Activated T-cell treated with anti-CD3 and anti-CD28 coated beads, Interleukin-2, amount 50 U/mL, for 4 hours (primary cell): ENCODE data around the gene CACNB3. TPM values are rescaled to one million over a fixed set of nuclear protein-coding genes. Genes with fewer than 3 reads are reported as not detected.
"Not testable (repeated sequence)": the region's sequence is repeated elsewhere in the genome, so short reads cannot be mapped to it uniquely, and the experiment has no call there.

Experiments
- ATAC-seq, 2 donors: fragments of 200-7000 bp; cut with Tn5 transposase; one replicate each; pipeline ENCODE4 v1.10.0; 2021
- DNase-seq: peaks from one replicate; pipeline ENCODE4 v3.0.0-alpha.2; 2020
- H3K27me3 Mint-ChIP-seq: one replicate; pipeline ENCODE4 v1.8.0; 2021; ENCODE audit warnings: low read depth, mixed read lengths
- H3K36me3 Mint-ChIP-seq: one replicate; pipeline ENCODE4 v1.8.0; 2022; ENCODE audit warnings: mixed read lengths; ENCODE audit not compliant: insufficient read depth
- H3K4me1 Mint-ChIP-seq: one replicate; pipeline ENCODE4 v1.8.0; 2021; ENCODE audit warnings: low read depth, mixed read lengths
- H3K4me3 Mint-ChIP-seq: one replicate; pipeline ENCODE4 v1.8.0; 2021; ENCODE audit warnings: mild to moderate bottlenecking, moderate library complexity, mixed read lengths
- H3K9me3 Mint-ChIP-seq: one replicate; pipeline ENCODE4 v1.8.0; 2021; ENCODE audit warnings: mixed read lengths
- total RNA-seq, 3 donors: library from RNA; stranded (reverse); gene quantifications; one replicate each; pipeline ENCODE4 v1.2.1, GENCODE V29; 2021

CACNB3 gene
- total RNA-seq, 3 donors from 2014 or later = 1.7 to 3.5 (median 2.3) TPM

GRCh38 chr12:48851883-48852733, 33.8 kb downstream of the CACNB3 start, which contains the start of gene DDX23:
Gene DDX23, minus strand, starts transcription at chr12:48852163. Its CDS starts 6,381 bp downstream, at chr12:48845782.
- Mint-ChIP-seq H3K4me1 (peaks cover 34% of the 10 kb centered on the region), H3K4me3 (peak within 1 kb of the TSS; percentile 96), H3K36me3 (peaks cover 15% of the 10 kb centered on the region), H3K27me3 (no peaks in the 10 kb centered on the region), H3K9me3 (no peaks in the 10 kb centered on the region)
- DNase-seq (peak; percentile 89), ATAC-seq (peak; percentile 97)

- Mint-ChIP-seq H3K9me3 (no peaks in the 10 kb centered on the region), H3K4me3 (peak overlapping the region; percentile 96), H3K36me3 (peaks cover 15% of the 10 kb centered on the region), H3K27me3 (no peaks in the 10 kb centered on the region), H3K4me1 (peaks cover 31% of the 10 kb centered on the region)
- ATAC-seq (peak; percentile 32 to 38), DNase-seq (peak; percentile 88)
Measured at GRCh38 chr12:48852734-48853688, 34.7 kb downstream of the CACNB3 start.

DNA sequence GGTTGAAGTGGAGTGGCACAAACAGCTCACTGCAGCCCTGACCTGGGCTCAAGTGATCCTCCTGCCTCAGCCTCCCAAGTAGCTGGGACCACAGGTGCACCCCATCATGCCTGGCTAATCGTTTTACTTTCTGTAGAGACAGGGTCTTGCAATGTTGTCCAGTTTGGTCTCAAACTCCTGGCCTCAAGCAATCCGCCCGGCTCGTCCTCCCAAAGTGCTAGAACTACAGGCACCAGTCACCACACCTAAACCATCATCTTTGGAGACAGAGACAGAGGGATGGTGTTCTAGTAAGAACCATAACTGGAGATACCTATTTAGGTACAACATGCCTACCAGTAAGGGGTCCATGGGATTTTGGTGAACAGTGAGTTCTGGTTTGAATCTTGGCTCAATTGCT, 36.2 kb downstream of the CACNB3 start:
- peaks cover 28% of the 10 kb centered on the region for H3K4me1 Mint-ChIP-seq
- peaks cover 15% of the 10 kb centered on the region for H3K36me3 Mint-ChIP-seq
- no peak for ATAC-seq
- H3K27me3 Mint-ChIP-seq = no peaks in the 10 kb centered on the region
- no peak for DNase-seq
- H3K9me3 Mint-ChIP-seq = no peaks in the 10 kb centered on the region
- H3K4me3 Mint-ChIP-seq = no peak overlapping the region

GRCh38 chr12:48854932-48855331, 36.6 kb downstream of the CACNB3 start:
- peaks cover 11% of the 10 kb centered on the region for H3K36me3 Mint-ChIP-seq
- peaks cover 24% of the 10 kb centered on the region for H3K4me1 Mint-ChIP-seq
- not testable (repeated sequence) for H3K4me3 Mint-ChIP-seq, ATAC-seq, DNase-seq, H3K27me3 Mint-ChIP-seq, H3K9me3 Mint-ChIP-seq

DNA sequence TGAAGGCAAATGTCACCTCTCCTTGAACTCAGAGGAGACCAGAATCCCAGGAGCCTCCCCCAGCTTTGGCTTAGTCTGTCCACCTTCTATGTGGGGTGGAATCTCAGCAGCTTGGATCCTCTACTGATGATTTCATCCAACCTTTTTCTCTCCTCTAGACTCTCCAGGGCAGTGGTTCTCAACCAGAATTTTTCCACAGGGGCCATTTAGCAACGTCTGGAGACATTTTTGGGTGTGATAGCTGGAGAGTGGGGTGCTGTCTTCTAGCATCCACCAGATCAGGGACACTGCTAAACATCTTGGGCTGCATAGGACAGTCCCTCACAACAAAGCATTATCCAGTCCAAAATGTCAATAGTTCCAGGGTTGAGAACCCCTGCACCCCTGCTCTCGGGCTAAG, 38.1 kb downstream of the CACNB3 start:
- H3K4me3 Mint-ChIP-seq = no peak overlapping the region
- H3K36me3 Mint-ChIP-seq = peaks cover under 1% of the 10 kb centered on the region
- no peak for DNase-seq
- H3K27me3 Mint-ChIP-seq = no peaks in the 10 kb centered on the region
- H3K9me3 Mint-ChIP-seq = no peaks in the 10 kb centered on the region
- no peak for ATAC-seq
- peaks cover 10% of the 10 kb centered on the region for H3K4me1 Mint-ChIP-seq

- Mint-ChIP-seq H3K4me1 (peaks cover 10% of the 10 kb centered on the region), H3K27me3 (peaks cover 5% of the 10 kb centered on the region), H3K36me3 (no peaks in the 10 kb centered on the region), H3K4me3 (no peak overlapping the region), H3K9me3 (no peaks in the 10 kb centered on the region)
- ATAC-seq = no peak
- DNase-seq = no peak
Measured at GRCh38 chr12:48857278-48857994, 39.1 kb downstream of the CACNB3 start.

DNA sequence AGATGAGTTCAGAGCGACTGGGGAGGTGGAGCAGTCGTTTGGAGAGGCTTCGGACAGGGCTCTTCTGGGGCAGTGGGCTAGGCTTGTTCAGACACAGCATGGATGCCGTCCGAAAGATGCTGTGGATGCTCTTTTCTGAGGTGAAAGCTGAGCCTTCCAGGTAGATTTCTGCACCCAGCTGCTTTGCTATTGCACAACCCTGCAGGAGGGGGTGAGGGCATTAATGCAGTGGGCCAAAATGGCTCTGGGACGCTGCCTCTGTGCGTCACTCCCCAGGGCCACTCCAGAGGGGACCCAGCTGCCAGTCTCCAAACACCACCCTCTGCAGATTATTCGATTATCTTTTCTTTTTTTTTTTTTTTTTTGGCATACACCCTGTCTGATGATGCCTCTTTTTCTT, 39.7 kb downstream of the CACNB3 start:
- H3K36me3 Mint-ChIP-seq = no peaks in the 10 kb centered on the region
- peaks cover 4% of the 10 kb centered on the region for H3K4me1 Mint-ChIP-seq
- no peaks in the 10 kb centered on the region for H3K9me3 Mint-ChIP-seq
- no peak for ATAC-seq
- peaks cover 10% of the 10 kb centered on the region for H3K27me3 Mint-ChIP-seq
- no peak for DNase-seq
- no peak overlapping the region for H3K4me3 Mint-ChIP-seq

DNA sequence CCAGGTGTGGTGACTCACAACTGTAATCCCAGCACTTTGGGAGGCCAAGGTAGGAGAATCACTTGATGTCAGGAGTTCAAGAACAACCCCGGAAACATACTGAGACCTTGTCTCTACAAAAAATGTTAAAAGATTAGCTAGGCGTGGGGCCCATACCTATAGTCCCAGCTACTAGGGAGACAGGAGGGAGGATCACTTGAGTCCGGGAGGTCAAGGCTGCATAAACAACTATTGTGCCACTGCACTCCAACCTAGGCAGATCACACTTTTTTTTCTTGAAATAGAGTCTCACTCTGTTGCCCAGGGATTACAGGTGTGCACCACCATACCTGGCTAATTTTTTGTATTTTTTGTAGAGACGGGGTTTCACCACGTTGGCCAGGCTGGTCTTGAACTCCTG, 41.3 kb downstream of the CACNB3 start:
- Mint-ChIP-seq H3K9me3 (no peaks in the 10 kb centered on the region), H3K4me3 (no peak overlapping the region), H3K27me3 (peaks cover 23% of the 10 kb centered on the region), H3K36me3 (no peaks in the 10 kb centered on the region), H3K4me1 (peaks cover 10% of the 10 kb centered on the region)
- DNase-seq (no peak), ATAC-seq (no peak)

DNA sequence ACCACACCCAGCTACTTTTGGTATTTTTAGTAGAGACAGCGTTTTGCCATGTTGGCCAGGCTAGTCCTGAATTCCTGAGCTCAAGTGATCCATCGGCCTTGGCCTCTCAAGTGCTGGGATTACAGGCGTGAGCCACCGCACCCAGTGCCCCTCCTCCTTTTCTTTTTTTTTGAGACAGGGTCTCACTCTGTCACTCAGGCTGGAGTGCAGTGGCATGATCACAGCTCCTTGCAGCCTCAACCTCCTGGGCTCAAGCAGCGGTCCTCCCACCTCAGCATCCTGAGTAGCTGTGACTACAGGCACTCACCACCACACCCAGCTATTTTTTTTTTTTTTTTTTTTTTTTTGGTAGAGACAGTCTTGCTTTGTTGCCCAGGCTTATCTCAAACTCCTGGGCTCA, 41.9 kb downstream of the CACNB3 start:
- not testable (repeated sequence) for H3K9me3 Mint-ChIP-seq, DNase-seq, ATAC-seq, H3K4me3 Mint-ChIP-seq, H3K36me3 Mint-ChIP-seq
- peaks cover 16% of the 10 kb centered on the region for H3K4me1 Mint-ChIP-seq
- H3K27me3 Mint-ChIP-seq = peaks cover 23% of the 10 kb centered on the region

- peaks cover 23% of the 10 kb centered on the region for H3K27me3 Mint-ChIP-seq
- peaks cover 24% of the 10 kb centered on the region for H3K4me1 Mint-ChIP-seq
- no peaks in the 10 kb centered on the region for H3K9me3 Mint-ChIP-seq
- ATAC-seq (no peak), DNase-seq (no peak)
- no peak overlapping the region for H3K4me3 Mint-ChIP-seq
- H3K36me3 Mint-ChIP-seq = no peaks in the 10 kb centered on the region
Measured at GRCh38 chr12:48861111-48861510, 42.8 kb downstream of the CACNB3 start.

DNA sequence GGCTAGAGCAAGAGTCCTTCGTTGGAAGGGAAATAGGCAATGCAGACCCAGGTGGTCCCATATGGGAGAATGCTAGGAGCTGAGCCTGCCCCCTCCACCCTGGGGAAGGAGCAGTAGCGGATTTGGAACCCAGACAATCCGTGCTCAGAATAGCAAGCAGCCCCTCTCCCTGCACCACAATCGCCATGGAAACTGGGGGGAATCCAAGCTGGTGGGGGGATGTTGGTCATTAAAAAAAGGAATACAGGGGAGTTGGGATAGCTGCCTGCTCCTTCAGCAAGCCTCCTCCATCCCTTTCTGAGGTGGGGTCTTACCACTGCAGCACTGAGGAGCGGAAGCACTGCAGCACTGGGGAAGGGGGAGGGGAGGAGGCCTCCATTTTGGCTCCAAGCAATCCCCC, 44.5 kb downstream of the CACNB3 start:
- Mint-ChIP-seq H3K4me1 (peaks cover 26% of the 10 kb centered on the region), H3K9me3 (no peaks in the 10 kb centered on the region), H3K27me3 (peaks cover 23% of the 10 kb centered on the region)

GRCh38 chr12:48863291-48863690, 45.0 kb downstream of the CACNB3 start:
- Mint-ChIP-seq H3K27me3 (peaks cover 23% of the 10 kb centered on the region), H3K4me3 (no peak overlapping the region)
- no peak for DNase-seq

More for the DNA sequence above, 44.5 kb downstream of the CACNB3 start:
- ATAC-seq = no peak
- DNase-seq = no peak
- Mint-ChIP-seq H3K4me3 (no peak overlapping the region), H3K36me3 (no peaks in the 10 kb centered on the region)

DNA sequence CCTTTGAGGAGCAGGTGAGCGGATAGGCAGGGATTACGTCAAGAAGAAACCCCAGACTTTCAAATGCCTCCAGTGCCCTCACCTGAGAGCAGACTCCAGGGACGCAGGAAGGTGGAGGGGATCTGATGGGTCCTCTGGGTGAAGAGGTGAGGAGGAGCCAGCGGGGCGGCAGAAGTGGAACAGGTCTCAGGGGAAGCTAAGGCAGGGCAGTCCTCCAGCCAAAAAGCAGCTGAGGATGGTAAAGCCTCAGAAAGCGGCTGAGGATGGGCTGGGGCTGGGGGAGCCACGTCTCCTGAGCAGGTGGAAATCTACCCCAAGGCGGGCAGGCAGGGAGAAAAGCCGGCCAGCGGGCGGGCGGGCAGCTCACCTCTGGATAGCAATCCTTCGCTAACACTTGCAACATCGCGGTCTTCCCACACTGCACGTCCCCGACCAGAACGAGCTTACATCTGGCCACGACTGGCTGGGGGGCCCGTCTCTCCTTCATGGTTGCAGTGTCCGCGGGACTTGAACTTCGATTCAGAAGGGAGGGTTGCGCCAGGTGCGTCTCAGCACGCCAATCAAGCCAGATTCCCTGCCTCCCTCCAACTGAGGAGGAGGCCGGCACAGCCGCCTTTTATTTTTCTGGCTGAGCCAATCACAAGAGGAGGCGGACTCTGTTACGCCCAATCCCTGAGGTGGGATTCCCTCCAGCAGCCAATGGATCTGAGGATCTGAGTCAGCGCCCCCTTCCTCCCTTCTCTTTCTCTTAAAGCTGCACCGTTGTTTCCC, 47.2 kb downstream of the CACNB3 start, which contains the start of gene RND1:
Gene RND1 (minus strand): TSS at position 590 of the 771 bp plus-strand sequence. CDS start 103 bp downstream, at position 487.
- Mint-ChIP-seq H3K36me3 (no peaks in the 10 kb centered on the region), H3K9me3 (no peaks in the 10 kb centered on the region), H3K4me1 (peaks cover 26% of the 10 kb centered on the region), H3K4me3 (peak within 1 kb of the TSS; percentile 86), H3K27me3 (peaks cover 23% of the 10 kb centered on the region)
- DNase-seq (peak; percentile 78), ATAC-seq (peak; percentile 98)

More at GRCh38 chr12:48863291-48863690, 45.0 kb downstream of the CACNB3 start:
- H3K4me1 Mint-ChIP-seq = peaks cover 26% of the 10 kb centered on the region
- H3K36me3 Mint-ChIP-seq = no peaks in the 10 kb centered on the region
- no peak for ATAC-seq
- H3K9me3 Mint-ChIP-seq = no peaks in the 10 kb centered on the region
